WTC11 (cell line): ENCODE results near the gene GRAMD2A. TPM values are rescaled to one million over a fixed set of nuclear protein-coding genes. Genes with fewer than 3 reads are reported as not detected.

Experiments used
- ATAC-seq: fragments of 200-7000 bp; cut with Tn5 transposase; 2 replicates; pipeline ENCODE4 v1.10.0; 2021; ENCODE audit warnings: mild to moderate bottlenecking, moderate library complexity
- CTCF ChIA-PET: fragments of 300-600 bp; sonication (Branson Sonifier 250); formaldehyde crosslinking; loops from one replicate; lab custom pipeline; 2021; ENCODE audit warnings: antibody characterized with exemption; lab: Charles Lee
- POLR2A ChIA-PET: fragments of 350-600 bp; sonication (Branson Sonifier 250); formaldehyde crosslinking; loops from one replicate; lab custom pipeline; 2021; ENCODE audit warnings: antibody characterized with exemption; lab: Charles Lee
- DNase-seq: peaks from one replicate; pipeline ENCODE4 v3.0.0; 2021; ENCODE audit warnings: low spot score
- H3K27ac Mint-ChIP-seq: 2 replicates; pipeline ENCODE4 v1.8.0; 2021; ENCODE audit warnings: mixed read lengths
- H3K27me3 Mint-ChIP-seq: 2 replicates; pipeline ENCODE4 v1.8.0; 2021; ENCODE audit warnings: low read depth, mild to moderate bottlenecking, moderate library complexity, mixed read lengths
- H3K36me3 Mint-ChIP-seq: 2 replicates; pipeline ENCODE4 v1.8.0; 2021; ENCODE audit warnings: mixed read lengths
- H3K4me1 Mint-ChIP-seq: 2 replicates; pipeline ENCODE4 v1.8.0; 2022; ENCODE audit warnings: mixed read lengths
- H3K4me3 Mint-ChIP-seq: 2 replicates; pipeline ENCODE4 v1.8.0; 2021; ENCODE audit warnings: mild to moderate bottlenecking, moderate library complexity, mixed read lengths
- H3K9me3 Mint-ChIP-seq: 2 replicates; pipeline ENCODE4 v1.8.0; 2021; ENCODE audit warnings: mixed read lengths
- ELF4 ChIP-seq: sonication (generic); formaldehyde crosslinking; IDR thresholded peaks from 2 replicates; pipeline ENCODE4 v1.8.1; 2022; ENCODE audit warnings: low read depth, mild to moderate bottlenecking, moderate library complexity, missing genetic modification reagents
- ESRRA ChIP-seq: sonication (generic); formaldehyde crosslinking; IDR thresholded peaks from 2 replicates; pipeline ENCODE4 v1.8.1; 2022; ENCODE audit warnings: mild to moderate bottlenecking, missing genetic modification reagents, borderline replicate concordance
- JAZF1 ChIP-seq: fragments of 250-450 bp; sonication (Bioruptor Pico); IDR thresholded peaks from 2 replicates; pipeline ENCODE4 v1.9.0; 2021; ENCODE audit warnings: moderate library complexity, mild to moderate bottlenecking, inconsistent platforms
- NFE2L1 ChIP-seq: sonication (generic); formaldehyde crosslinking; IDR thresholded peaks from 2 replicates; pipeline ENCODE4 v1.8.1; 2023; ENCODE audit warnings: missing genetic modification reagents
- NR1H2 ChIP-seq: sonication (generic); formaldehyde crosslinking; IDR thresholded peaks from 2 replicates; pipeline ENCODE4 v1.9.0; 2021; ENCODE audit warnings: mild to moderate bottlenecking, moderate library complexity, missing genetic modification reagents
- SP1 ChIP-seq: sonication (generic); formaldehyde crosslinking; conservative IDR thresholded peaks from 2 replicates; pipeline ENCODE4 v1.8.1; 2022; ENCODE audit warnings: missing genetic modification reagents
- TEAD1 ChIP-seq: sonication (generic); formaldehyde crosslinking; IDR thresholded peaks from 2 replicates; pipeline ENCODE4 v1.8.0; 2022; ENCODE audit warnings: mild to moderate bottlenecking, missing genetic modification reagents
- ZBTB21 ChIP-seq: sonication (generic); formaldehyde crosslinking; IDR thresholded peaks from 2 replicates; pipeline ENCODE4 v1.8.1; 2023; ENCODE audit warnings: mild to moderate bottlenecking, missing genetic modification reagents, borderline replicate concordance
- ZNF121 ChIP-seq: sonication (generic); formaldehyde crosslinking; IDR thresholded peaks from 2 replicates; pipeline ENCODE4 v1.8.0; 2023; ENCODE audit warnings: missing genetic modification reagents
- ZNF138 ChIP-seq: sonication (generic); formaldehyde crosslinking; conservative IDR thresholded peaks from 2 replicates; pipeline ENCODE4 v1.8.1; 2022; ENCODE audit warnings: mild to moderate bottlenecking, moderate library complexity, missing genetic modification reagents
- ZNF232 ChIP-seq: sonication (generic); formaldehyde crosslinking; IDR thresholded peaks from 2 replicates; pipeline ENCODE4 v1.8.0; 2022; ENCODE audit warnings: mild to moderate bottlenecking, missing genetic modification reagents
- ZNF416 ChIP-seq: fragments of 250-450 bp; sonication (Bioruptor Pico); IDR thresholded peaks from 2 replicates; pipeline ENCODE4 v1.9.0; 2021; ENCODE audit warnings: mild to moderate bottlenecking, inconsistent platforms
- ZNF423 ChIP-seq: fragments of 250-450 bp; sonication (Bioruptor Pico); IDR thresholded peaks from 2 replicates; pipeline ENCODE4 v2.1.2; 2022; ENCODE audit warnings: mild to moderate bottlenecking, moderate library complexity
- total RNA-seq: library from RNA; stranded (reverse); gene quantifications from 3 replicates; pipeline ENCODE4 v1.2.3, GENCODE V29; 2021
- TF ChIP-seq, protein P1 (sequence below): sonication (generic); formaldehyde crosslinking; IDR thresholded peaks from 2 replicates; pipeline ENCODE4 v1.8.1; 2022; ENCODE audit warnings: mild to moderate bottlenecking, moderate library complexity, missing genetic modification reagents
- TF ChIP-seq, protein P2 (sequence below): sonication (generic); formaldehyde crosslinking; IDR thresholded peaks from 2 replicates; pipeline ENCODE4 v1.8.1; 2023; ENCODE audit warnings: mild to moderate bottlenecking, missing genetic modification reagents
- TF ChIP-seq, protein P3 (sequence below): sonication (generic); formaldehyde crosslinking; conservative IDR thresholded peaks from 2 replicates; pipeline ENCODE4 v1.8.1; 2022; ENCODE audit warnings: mild to moderate bottlenecking, missing genetic modification reagents
- TF ChIP-seq, protein P4 (sequence below): sonication (generic); formaldehyde crosslinking; conservative IDR thresholded peaks from 2 replicates; pipeline ENCODE4 v1.8.1; 2023; ENCODE audit warnings: mild to moderate bottlenecking, low read depth, missing genetic modification reagents, moderate library complexity

Gene GRAMD2A
- total RNA-seq, 1 experiment from 2014 or later, result 1.9 TPM

DNA sequence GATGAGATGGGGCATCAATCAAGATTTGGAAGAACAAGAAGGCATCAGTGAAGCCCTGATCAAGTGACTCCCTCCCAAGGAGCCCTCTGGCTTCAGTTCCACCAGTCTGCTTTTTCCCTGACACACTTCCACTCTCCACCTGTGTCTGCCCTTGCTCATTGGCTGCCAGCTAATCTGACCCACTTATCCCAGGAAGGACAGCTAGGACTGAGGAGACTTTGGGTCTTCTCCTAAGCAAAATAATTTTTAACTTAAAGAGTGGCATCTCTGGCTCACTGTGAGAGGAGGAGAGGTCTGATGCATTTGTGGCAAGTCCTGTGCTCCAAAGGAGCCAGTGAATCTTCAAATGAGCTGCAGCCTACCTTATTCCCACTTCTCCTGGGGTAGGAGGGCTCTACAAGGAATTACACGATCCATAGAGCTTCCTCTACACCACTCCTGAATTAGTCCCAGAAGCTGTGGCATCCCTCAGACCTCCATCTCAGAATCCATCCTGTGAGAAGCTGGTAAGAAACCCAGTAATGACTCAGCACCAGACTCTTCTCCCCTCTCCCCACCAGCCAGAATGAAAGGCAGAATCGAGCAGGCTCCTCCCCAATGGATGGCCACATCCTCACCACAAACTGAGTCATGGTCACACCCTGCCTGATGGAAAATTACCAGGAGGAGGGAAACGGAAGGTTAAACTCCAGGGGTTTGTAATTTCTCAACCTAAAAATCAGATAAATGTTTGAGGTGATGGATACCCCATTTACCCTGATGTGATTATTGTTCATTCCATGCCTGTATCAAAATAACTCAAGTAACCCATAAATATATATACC, 39.7 kb upstream of the GRAMD2A start:
- ATAC-seq (peak; percentile 89), DNase-seq (peak; percentile 29)
- no peak for TF ChIP-seq ZNF423
- peak; percentile 92 for TF ChIP-seq NFE2L1 (CRISPR knock-in tag)
- Mint-ChIP-seq H3K4me1 (peaks cover 28% of the 10 kb centered on the region), H3K27me3 (peaks cover 100% of the 10 kb centered on the region), H3K4me3 (peak overlapping the region; percentile 38), H3K27ac (no peak overlapping the region; the same call in 1 of the 2 replicates), H3K36me3 (peaks cover 25% of the 10 kb centered on the region), H3K9me3 (no peaks in the 10 kb centered on the region)
- POLR2A ChIA-PET, result interaction anchor here (1.1 kb wide), 1 partner anchor 10 kb away, joined by 3 read pairs; no protein-coding TSS in a partner anchor
- CTCF ChIA-PET, result interaction anchor here (1.0 to 3.5 kb wide), 2 partner anchors 10 to 38 kb away, joined by 3 to 15 read pairs; no protein-coding TSS in a partner anchor

DNA sequence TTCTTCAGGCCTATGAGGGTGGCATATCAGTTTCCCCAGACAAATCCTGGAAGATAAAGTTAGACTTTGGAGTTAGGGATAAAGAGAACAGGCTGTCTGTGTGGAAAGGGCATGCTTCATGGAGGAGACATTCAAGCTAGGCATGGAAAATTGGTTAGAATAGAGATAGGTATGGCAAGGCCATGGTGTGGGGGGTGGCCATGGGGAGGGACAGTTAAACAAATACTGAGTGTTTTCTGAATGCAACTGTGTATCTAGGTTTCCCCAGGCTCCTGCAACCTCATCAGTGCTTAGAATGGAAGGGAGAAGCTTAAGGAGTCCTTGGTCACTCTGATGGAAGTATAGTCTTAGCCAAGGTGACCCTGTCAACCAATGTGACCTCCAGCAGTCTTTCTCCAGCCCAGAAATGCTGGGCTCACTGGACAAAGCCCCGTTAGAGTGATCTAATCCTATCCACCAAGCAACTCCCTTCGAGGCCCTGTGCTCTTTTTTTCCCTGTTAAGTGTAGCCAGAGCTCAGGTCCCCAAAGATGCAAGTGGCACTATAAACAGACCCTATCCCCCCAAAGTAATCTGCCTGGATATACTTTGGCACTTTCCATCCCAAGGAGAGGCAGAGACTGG, 38.9 kb upstream of the GRAMD2A start:
- ChIA-PET POLR2A (interaction anchor here (1.1 kb wide), 1 partner anchor 9 kb away, joined by 3 read pairs; no protein-coding TSS in a partner anchor), CTCF (interaction anchor here (3.5 kb wide), 1 partner anchor 10 kb away, joined by 15 read pairs; no protein-coding TSS in a partner anchor)
- Mint-ChIP-seq H3K27ac (no peak overlapping the region), H3K4me3 (no peak overlapping the region), H3K27me3 (peaks cover 96% of the 10 kb centered on the region), H3K36me3 (peaks cover 18% of the 10 kb centered on the region), H3K4me1 (peaks cover 30% of the 10 kb centered on the region), H3K9me3 (no peaks in the 10 kb centered on the region)
- DNase-seq (no peak), ATAC-seq (no peak)
- TF ChIP-seq ZNF121 (CRISPR knock-in tag) (no peak), ESRRA (CRISPR knock-in tag) (no peak), NR1H2 (CRISPR knock-in tag) (no peak), ZNF232 (CRISPR knock-in tag) (no peak), ZNF138 (CRISPR knock-in tag) (no peak), JAZF1 (CRISPR knock-in tag) (no peak), ZNF416 (no peak), ZBTB21 (CRISPR knock-in tag) (no peak), TEAD1 (no peak), SP1 (CRISPR knock-in tag) (no peak), ELF4 (CRISPR knock-in tag) (no peak)
- TF ChIP-seq, protein P1, sequence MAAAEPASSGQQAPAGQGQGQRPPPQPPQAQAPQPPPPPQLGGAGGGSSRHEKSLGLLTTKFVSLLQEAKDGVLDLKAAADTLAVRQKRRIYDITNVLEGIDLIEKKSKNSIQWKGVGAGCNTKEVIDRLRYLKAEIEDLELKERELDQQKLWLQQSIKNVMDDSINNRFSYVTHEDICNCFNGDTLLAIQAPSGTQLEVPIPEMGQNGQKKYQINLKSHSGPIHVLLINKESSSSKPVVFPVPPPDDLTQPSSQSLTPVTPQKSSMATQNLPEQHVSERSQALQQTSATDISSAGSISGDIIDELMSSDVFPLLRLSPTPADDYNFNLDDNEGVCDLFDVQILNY (CRISPR knock-in tag), result no peak
- TF ChIP-seq, protein P2, sequence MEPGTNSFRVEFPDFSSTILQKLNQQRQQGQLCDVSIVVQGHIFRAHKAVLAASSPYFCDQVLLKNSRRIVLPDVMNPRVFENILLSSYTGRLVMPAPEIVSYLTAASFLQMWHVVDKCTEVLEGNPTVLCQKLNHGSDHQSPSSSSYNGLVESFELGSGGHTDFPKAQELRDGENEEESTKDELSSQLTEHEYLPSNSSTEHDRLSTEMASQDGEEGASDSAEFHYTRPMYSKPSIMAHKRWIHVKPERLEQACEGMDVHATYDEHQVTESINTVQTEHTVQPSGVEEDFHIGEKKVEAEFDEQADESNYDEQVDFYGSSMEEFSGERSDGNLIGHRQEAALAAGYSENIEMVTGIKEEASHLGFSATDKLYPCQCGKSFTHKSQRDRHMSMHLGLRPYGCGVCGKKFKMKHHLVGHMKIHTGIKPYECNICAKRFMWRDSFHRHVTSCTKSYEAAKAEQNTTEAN (CRISPR knock-in tag), result no peak
- TF ChIP-seq, protein P3, sequence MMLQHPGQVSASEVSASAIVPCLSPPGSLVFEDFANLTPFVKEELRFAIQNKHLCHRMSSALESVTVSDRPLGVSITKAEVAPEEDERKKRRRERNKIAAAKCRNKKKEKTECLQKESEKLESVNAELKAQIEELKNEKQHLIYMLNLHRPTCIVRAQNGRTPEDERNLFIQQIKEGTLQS (CRISPR knock-in tag), result no peak
- TF ChIP-seq, protein P4, sequence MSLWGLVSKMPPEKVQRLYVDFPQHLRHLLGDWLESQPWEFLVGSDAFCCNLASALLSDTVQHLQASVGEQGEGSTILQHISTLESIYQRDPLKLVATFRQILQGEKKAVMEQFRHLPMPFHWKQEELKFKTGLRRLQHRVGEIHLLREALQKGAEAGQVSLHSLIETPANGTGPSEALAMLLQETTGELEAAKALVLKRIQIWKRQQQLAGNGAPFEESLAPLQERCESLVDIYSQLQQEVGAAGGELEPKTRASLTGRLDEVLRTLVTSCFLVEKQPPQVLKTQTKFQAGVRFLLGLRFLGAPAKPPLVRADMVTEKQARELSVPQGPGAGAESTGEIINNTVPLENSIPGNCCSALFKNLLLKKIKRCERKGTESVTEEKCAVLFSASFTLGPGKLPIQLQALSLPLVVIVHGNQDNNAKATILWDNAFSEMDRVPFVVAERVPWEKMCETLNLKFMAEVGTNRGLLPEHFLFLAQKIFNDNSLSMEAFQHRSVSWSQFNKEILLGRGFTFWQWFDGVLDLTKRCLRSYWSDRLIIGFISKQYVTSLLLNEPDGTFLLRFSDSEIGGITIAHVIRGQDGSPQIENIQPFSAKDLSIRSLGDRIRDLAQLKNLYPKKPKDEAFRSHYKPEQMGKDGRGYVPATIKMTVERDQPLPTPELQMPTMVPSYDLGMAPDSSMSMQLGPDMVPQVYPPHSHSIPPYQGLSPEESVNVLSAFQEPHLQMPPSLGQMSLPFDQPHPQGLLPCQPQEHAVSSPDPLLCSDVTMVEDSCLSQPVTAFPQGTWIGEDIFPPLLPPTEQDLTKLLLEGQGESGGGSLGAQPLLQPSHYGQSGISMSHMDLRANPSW, result no peak
